Osteocyte (in vitro differentiated cells): Measurements from ENCODE around the gene GLT6D1. TPM values are rescaled to one million over a fixed set of nuclear protein-coding genes. Genes with fewer than 3 reads are reported as not detected.

Experiments
- DNase-seq: peaks from one replicate; pipeline ENCODE4 v3.0.0; 2021; ENCODE audit warnings: mixed read lengths; ENCODE audit not compliant: unreplicated experiment; ENCODE audit errors: extremely low spot score
- H3K27ac Mint-ChIP-seq: one replicate; pipeline ENCODE4 v1.8.0; 2021; ENCODE audit warnings: mild to moderate bottlenecking, mixed read lengths; ENCODE audit not compliant: unreplicated experiment
- H3K27me3 Mint-ChIP-seq: one replicate; pipeline ENCODE4 v1.8.0; 2021; ENCODE audit warnings: mixed read lengths; ENCODE audit not compliant: unreplicated experiment
- H3K36me3 Mint-ChIP-seq: one replicate; pipeline ENCODE4 v1.8.0; 2021; ENCODE audit warnings: mixed read lengths; ENCODE audit not compliant: unreplicated experiment
- H3K4me1 Mint-ChIP-seq: one replicate; pipeline ENCODE4 v1.8.0; 2021; ENCODE audit warnings: mixed read lengths; ENCODE audit not compliant: unreplicated experiment
- H3K4me3 Mint-ChIP-seq: one replicate; pipeline ENCODE4 v1.8.0; 2021; ENCODE audit warnings: mild to moderate bottlenecking, moderate library complexity, mixed read lengths; ENCODE audit not compliant: unreplicated experiment
- H3K9me3 Mint-ChIP-seq: one replicate; pipeline ENCODE4 v1.8.0; 2021; ENCODE audit warnings: mixed read lengths; ENCODE audit not compliant: unreplicated experiment
- total RNA-seq: library from RNA; stranded (reverse); gene quantifications from 2 replicates; pipeline ENCODE4 v1.2.1, GENCODE V29; 2021
- TF ChIP-seq, protein P1 (sequence below): fragments of 200-600 bp; sonication (generic); IDR thresholded peaks from 2 replicates; pipeline ENCODE4 v1.5.0; 2021; ENCODE audit warnings: antibody characterized with exemption, mild to moderate bottlenecking, moderate library complexity

GLT6D1 gene
- total RNA-seq, 1 donor from 2014 or later: not detected

DNA sequence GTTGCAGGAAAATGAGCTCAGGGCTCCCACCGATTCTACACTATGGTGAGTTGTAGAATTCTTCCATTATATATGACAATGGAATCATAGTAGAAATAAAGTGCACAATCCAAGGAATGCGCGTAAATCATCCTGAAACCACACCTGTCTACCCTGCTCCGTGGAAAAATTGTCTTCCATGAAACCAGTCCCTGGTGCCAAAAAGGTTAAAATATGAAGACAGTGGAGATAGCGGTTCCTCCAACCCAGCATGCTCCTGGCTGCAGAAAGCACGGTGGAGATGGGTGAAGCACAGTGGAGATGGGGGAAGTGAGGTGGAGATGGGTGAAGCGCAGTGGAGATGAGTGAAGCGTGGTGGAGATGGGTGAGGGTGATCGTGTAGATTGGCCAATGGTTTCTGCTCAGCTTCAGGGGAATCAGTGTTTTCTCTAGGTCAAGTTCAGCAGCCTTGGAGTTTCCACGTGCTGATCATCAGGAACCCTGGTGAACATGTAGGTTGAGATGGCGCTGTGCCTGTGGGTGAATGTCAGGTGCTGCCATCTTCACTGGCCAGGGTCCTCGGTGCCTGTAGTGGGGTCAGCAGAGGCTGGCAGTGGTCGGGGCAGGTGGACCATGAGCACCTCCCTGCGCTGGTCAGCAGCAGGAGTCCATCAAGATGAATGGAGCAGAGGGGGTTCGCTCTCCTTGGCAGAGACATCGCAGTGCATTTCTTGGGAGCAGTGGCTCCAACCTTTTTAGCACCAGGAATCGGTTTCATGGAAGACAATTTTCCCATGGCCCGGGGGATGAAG lies 57.5 kb downstream of the GLT6D1 start:
- TF ChIP-seq, protein P1, sequence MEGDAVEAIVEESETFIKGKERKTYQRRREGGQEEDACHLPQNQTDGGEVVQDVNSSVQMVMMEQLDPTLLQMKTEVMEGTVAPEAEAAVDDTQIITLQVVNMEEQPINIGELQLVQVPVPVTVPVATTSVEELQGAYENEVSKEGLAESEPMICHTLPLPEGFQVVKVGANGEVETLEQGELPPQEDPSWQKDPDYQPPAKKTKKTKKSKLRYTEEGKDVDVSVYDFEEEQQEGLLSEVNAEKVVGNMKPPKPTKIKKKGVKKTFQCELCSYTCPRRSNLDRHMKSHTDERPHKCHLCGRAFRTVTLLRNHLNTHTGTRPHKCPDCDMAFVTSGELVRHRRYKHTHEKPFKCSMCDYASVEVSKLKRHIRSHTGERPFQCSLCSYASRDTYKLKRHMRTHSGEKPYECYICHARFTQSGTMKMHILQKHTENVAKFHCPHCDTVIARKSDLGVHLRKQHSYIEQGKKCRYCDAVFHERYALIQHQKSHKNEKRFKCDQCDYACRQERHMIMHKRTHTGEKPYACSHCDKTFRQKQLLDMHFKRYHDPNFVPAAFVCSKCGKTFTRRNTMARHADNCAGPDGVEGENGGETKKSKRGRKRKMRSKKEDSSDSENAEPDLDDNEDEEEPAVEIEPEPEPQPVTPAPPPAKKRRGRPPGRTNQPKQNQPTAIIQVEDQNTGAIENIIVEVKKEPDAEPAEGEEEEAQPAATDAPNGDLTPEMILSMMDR: no peak
- peaks cover 2% of the 10 kb centered on the region for H3K27me3 Mint-ChIP-seq
- no peak overlapping the region for H3K27ac Mint-ChIP-seq
- H3K4me3 Mint-ChIP-seq: no peak overlapping the region
- H3K36me3 Mint-ChIP-seq: no peaks in the 10 kb centered on the region
- peaks cover under 1% of the 10 kb centered on the region for H3K9me3 Mint-ChIP-seq
- no peak for DNase-seq
- H3K4me1 Mint-ChIP-seq: no peaks in the 10 kb centered on the region

DNA sequence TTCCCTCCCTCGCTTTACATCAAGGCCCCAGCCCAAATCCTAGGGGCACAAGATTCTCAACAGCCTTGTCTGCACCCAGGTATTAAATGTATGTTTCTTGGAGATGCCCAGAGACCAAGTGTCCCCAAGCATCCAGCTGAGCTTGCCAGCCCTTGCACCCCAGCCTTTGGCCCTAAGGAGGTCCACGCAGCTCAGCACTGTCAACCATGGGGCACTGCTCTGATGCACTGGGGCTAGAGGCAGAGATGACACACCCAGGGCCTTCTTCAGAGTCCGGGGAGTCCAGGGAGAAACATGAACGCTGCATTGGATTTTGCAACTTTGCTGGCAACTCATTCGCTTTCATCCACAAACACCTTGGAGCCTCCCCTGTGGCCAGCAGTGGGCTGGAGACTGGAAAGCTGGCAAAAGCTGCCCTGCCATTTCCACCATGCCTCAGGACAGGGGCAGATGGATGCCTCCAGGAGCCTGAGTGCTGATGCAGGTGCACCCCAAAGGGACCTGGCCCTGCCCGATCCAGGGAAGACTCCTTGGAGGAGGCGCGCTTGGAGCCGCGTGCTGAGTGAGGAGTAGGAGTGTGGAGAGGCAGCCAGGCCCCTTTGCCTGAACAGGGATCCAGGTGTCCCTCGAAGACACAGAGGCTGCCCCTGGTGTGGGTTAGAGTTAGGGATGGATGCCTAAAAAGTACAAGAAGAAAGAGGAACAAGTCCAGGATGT lies 58.5 kb downstream of the GLT6D1 start:
- Mint-ChIP-seq H3K36me3 (no peaks in the 10 kb centered on the region), H3K27ac (no peak overlapping the region), H3K4me1 (no peaks in the 10 kb centered on the region), H3K27me3 (peaks cover 2% of the 10 kb centered on the region), H3K9me3 (peaks cover 3% of the 10 kb centered on the region), H3K4me3 (no peak overlapping the region)
- TF ChIP-seq, protein P1: no peak
- no peak for DNase-seq

DNA sequence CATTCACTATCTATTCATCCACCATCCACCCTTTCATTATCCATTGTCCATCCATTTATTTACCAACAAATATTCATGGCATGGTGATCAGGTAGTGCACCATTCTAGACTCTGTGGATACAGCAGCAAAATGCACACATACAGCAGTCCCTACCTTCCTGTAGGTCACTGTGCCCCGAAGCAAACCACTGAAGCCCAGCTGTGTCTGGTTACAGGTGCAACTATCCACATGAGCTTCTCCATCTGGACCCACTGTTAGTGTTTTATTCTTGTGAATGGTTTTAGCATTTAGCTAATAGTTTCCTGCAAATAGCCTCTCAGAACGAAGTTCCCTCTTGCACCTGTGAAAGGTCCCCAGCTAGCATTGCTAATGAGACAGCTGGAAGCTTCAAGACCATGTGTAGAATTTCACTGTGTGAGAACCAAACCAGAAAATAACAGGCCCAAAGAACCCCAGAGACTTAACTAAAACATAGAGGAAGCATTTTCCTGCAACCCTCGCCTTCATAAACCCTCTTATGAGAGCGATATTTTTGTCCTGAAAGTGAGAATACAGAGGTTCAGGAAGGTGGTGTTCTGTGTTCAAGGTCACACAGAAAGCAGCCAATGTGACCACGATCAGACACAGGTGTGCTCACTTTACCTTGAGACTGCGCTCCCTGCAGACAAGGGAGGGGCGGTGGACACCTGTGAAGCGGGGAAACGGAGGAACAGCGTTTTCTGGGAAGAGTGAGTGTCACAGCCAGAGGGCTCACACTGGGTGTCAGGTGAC lies 59.3 kb downstream of the GLT6D1 start:
- H3K9me3 Mint-ChIP-seq: peaks cover 3% of the 10 kb centered on the region
- peaks cover 2% of the 10 kb centered on the region for H3K27me3 Mint-ChIP-seq
- H3K4me3 Mint-ChIP-seq: no peak overlapping the region
- TF ChIP-seq, protein P1: no peak
- no peak for DNase-seq
- H3K4me1 Mint-ChIP-seq: no peaks in the 10 kb centered on the region
- H3K27ac Mint-ChIP-seq: no peak overlapping the region
- H3K36me3 Mint-ChIP-seq: no peaks in the 10 kb centered on the region

DNA sequence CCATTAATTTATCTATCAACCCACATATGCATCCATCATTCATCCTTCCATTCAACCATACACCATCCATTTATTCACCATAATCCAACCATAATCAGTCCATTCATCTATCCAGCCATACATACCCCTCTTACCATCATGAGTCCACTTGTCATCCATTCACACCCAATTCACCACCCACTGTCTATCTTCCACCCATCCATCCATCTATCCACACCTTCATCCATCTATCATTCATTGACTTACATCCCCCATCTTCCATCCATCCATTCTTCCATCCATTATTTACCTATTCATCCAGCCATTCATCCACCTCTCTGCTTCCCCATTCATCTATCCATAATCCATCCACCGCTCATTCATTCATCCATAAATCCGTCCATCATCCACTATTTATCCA lies 60.0 kb downstream of the GLT6D1 start:
- Mint-ChIP-seq H3K4me1 (no peaks in the 10 kb centered on the region), H3K27ac (no peak overlapping the region), H3K4me3 (no peak overlapping the region), H3K27me3 (no peaks in the 10 kb centered on the region), H3K9me3 (peaks cover 3% of the 10 kb centered on the region), H3K36me3 (no peaks in the 10 kb centered on the region)
- TF ChIP-seq, protein P1: no peak
- no peak for DNase-seq
